HG02938 (cell line): ENCODE measurements around the gene GOLGA6A.
"Not testable (repeated sequence)": the region's sequence is repeated elsewhere in the genome, so short reads cannot be mapped to it uniquely, and the experiment has no call there.

Experiments
- ATAC-seq: cut with Tn5 transposase; IDR thresholded peaks from one replicate; pipeline ENCODE4 v1.9.1; 2021; ENCODE audit warnings: mild to moderate bottlenecking, moderate library complexity; ENCODE audit not compliant: unreplicated experiment

GOLGA6A gene

DNA sequence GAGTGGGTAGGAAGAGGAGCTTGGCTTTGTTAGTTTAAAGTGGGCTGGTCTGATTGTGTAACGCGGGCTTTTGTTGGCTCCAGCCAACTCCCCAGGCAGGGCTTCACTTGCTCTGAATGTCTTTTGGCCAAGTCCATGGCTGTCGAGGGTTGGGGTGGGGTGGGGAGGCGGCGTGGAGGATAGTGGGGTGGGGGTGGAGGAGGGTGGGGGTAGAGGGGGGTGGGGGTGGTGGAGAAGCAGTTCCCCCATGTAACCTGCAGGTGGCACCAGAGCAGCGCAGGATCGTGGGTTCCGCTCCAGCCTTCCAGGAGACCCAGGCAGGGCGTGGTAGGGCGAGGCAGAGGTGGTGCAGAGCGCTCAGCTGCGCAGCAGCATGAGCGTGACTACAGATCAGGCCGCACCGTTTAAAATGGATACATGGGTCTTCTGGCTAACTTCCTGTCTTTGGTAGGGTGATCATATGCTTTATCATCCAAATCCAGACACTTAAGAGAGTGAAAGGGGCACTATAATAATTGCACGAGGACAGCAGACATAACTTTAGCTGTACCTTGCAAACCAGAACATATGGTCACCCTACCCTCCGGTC lies 28.3 kb downstream of the GOLGA6A start:
- ATAC-seq = no peak

DNA sequence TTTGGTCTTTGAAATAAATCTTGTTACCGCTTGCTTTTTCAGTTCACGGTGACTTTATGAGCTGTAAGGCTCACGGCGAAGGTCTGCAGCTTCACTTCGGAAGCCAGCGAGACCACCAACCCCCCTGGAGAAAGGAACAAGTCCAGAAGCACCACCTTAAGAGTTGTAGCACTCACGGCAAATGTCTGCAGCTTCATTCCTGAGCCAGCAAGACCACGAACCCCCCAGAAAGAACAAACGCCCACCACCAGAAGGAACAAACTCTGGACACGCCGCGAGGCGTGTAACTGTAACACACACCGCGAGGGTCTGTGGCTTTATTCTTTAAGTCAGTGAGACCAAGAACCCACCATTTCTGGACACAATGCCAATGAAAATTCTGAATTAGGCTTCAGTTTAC lies 28.8 kb downstream of the GOLGA6A start:
- no peak for ATAC-seq

DNA sequence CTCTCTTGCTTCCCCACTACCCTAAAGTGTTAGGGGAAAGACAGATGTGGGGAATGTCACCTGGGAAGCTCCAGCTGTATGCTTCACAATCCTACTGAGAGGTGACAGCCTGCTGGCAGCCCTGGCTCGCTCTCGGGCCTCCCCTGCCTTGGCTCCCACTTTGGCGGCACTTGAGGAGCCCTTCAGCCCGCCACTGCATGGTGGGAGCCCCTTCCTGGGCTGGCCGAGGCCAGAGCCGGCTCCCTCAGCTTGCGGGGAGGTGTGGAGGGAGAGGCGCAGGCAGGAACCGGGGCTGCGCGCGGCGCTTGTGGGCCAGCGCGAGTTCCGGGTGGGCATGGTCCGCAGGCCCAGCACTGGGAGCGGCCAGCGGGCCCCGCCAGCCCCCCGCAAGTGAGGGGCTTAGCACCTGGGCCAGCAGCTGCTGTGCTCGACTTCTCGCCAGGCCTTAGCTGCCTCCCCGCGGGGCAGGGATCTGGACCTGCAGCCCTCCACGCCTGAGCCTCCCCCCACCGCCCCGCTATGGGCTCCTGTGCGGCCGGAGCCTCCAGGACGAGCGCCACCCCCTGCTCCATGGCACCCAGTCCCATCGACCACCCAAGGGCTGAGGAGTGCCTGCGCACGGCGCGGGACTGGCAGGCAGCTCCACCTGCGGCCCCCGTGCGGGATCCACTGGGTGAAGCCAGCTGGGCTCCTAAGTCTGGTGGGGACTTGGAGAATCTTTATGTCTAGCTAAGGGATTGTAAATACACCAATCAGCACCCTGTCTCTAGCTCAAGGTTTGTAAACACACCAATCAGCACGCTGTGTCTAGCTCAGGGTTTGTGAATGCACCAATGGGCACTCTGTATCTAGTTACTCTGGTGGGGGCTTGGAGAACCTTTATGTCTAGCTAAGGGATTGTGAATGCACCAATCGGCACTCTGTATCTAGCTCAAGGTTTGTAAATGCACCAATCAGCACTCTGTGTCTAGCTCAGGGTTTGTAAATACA lies 29.8 kb downstream of the GOLGA6A start:
- ATAC-seq = not testable (repeated sequence)

DNA sequence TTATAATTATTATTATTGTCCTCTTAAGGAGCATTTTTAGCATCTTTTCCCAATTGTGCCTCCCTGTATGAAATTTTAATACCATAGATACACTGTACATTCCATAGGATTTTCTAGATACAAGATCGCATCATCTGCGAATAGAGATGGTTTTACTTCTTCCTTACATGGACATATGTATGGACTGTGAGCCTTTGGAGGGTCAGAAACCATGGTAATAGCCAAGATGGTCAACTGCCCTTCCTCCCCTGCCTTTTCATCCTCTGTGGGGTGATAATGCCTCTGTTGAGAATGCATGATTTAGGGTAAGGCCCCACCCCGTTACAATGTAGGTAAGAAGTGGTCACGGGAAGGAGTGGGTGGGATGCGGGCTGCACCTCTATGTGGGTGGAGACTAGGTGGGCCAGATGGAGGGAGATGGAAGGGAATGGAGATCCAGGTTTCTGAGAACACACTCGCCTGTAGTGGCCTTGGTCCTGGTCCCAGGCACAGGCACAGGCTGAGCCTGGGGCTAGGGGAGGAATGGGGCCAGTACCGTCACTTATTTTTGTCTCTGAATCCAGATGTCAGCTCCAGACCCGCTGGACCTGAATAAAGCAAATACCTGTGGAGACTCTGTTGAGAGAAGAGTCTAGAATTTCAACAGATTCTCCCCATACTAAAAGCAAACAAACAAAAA lies 31.7 kb downstream of the GOLGA6A start:
- no peak for ATAC-seq

DNA sequence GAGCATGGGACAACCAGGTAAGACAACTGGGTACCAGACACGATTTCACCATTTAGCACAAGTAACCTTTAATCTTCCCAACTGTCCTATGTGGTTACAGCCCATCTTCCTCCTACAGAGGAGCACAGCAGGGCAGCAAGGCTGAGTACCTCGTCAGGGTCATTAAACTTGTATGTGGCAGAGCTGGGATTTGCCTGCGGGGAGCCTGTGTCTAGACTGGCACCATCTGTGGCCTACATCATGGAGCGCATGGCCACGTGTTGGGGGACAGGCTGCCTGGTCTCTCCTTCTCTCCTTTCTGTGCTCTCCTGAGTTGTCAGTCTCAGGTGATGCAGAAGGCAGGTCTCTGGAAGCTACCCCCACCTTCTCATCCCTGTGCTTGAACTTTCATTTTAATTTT lies 32.2 kb downstream of the GOLGA6A start:
- ATAC-seq = no peak

DNA sequence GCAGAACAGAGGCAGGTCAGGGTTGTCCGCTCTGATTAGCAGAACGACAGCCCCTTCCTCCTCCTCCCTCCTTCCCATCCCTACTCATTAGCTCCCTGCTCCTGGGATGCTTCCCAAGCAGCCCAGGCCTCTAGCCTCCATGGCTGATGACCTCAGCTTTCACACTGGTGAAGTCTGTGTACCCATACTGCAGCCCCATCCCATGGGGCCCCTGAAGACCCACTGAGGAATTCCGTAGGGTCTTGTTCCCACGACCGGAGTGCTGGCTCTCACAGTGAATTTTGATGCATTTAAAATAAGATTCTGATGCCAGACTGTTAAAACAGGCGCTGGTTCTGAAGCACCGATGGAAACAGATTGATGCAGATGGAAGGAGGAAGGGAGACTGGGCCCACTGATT lies 36.1 kb downstream of the GOLGA6A start:
- no peak for ATAC-seq

DNA sequence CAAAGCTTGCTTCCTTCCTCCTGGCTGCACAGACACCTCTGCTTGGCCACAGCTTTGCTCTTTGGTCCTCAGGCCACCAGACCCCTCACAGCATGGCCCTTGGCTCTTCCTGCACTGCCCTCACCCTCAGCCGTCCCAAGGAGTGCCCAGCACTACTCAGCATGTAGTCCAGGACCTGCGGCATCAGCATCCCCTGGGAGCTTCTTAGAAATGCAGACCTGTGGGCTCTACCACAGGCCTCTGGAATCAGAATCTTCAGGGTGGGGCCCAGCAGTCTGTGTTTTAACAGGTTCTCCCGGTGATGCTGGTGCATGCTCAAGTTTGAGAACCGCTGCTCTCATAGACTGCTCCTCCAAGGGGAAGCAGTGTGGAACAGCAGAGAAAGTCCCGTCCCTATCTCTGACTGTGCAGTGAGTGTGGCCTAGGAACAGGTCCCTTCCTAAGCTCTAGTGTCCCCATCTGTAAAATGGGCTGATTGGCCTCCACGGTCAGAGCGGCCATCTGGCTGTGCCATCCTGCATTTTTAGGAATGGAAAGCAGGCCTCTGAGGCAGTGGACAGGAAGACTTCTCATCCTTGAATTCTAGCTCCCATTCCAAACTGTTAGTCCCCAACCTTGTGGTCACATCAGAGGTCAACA lies 36.6 kb downstream of the GOLGA6A start:
- ATAC-seq = no peak

DNA sequence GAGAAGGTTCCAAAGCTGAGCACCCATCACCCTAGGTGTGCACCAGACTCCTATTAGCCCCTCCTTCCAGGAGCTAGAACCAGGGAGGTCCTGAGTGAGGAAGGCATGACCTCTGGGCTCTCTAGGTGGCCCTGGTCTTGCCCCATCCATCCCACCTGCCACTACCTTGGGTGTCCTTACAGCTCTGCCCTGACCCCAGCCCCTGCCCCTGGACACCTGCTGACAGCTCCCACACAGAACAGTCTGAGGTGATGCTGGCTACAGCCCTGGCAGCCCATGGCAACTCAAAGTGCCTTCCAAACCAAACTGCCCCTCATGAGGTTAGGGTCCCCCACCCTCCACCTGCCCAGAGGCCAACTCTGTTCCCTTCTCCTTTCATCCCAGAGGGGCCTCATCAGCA lies 37.2 kb downstream of the GOLGA6A start:
- ATAC-seq = no peak

DNA sequence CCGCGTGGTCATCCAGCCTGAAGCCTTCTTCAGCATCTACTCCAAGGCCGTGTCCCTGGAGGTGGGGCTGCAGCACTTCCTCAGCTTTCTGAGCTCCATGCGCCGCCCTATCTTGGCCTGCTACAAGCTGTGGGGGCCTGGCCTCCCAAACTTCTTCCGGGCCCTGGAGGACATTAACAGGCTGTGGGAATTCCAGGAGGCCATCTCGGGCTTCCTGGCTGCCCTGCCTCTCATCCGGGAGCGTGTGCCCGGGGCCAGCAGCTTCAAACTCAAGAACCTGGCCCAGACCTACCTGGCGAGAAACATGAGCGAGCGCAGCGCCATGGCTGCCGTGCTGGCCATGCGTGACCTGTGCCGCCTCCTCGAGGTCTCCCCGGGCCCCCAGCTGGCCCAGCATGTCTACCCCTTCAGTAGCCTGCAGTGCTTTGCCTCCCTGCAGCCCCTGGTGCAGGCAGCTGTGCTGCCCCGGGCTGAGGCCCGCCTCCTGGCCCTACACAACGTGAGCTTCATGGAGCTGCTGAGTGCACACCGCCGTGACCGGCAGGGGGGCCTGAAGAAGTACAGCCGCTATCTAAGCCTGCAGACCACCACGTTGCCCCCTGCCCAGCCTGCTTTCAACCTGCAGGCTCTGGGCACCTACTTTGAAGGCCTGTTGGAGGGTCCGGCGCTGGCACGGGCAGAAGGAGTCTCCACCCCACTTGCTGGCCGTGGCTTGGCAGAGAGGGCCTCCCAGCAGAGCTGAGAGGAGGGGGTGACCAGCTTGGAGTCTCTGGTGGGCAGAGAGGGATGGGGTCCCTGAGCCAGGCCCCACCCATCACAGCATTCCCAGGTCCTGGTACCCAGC lies 37.9 kb downstream of the GOLGA6A start:
- ATAC-seq = no peak

DNA sequence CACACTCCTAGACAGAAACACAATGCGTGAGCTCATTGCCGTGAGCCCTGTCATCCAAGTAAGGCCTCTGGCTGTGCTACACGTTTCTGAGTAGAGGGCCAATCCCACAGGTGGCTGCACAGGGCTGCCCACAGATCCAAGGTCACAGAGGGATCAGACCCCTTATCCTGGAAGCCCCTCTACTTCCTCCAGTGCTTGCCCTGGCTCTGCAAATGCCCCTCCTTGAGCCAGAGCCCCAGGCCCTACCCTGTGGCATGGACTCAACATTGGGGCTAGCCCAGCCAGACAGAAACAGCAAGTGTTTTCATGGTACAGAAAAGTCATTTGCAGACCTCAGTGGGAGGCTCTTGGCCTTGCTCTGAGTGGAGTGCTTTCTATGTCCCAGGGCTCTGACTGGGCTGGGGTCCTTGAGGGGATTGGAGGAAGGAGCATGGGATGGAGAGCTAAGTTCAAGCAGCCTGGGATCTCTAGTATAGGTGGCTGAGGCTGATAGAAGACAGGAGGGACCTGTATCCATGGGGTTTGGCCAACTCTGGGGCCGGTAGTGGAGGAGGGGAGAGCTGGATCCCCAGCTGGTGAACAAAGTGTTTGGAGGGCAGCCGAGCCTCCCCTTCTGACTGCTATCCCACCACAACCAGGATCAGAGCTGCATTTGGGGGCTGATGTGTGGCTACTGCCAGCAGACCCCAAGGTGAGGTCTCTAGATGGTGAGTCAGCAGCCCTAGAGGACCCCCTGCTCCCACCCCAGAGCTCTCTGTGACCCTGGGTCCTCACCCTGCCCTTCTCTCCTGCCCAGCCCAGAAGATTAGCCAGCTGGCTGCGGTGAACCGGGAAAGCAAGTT lies 38.7 kb downstream of the GOLGA6A start:
- no peak for ATAC-seq

DNA sequence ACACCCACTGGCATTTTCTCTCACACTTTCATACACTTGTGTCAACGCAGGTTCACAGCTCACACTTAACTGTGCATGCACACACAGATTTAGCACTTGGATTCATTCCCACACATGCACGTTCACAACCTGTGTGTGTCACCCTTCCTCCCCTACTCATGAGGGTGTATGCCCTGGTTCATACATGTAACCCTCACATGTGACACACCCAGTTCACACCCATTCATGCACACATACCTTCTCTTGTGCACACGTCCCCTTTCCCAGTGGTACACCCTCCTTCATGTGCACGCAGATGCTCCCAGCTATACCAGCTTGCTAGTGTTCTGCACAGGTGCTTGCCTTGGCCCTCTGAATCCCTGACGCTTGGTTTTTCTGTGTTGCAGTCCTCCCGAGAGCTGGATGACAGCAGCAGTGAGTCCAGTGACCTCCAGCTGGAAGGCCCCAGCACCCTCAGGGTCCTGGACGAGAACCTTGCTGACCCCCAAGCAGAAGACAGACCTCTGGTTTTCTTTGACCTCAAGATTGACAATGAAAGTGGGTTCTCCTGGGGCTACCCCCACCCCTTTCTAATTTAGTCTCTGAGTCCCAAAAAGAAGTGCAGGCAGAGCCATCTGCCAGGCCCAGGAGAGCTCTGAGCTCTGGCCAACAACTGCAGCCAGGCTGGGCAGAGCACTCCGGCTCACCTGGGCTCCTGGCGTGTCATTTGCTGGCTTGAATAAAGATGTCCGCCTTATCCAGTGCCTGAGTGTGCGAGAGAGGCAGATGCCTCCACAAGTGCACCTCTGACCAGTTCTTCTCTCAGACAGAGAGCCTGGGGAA lies 39.5 kb downstream of the GOLGA6A start:
- ATAC-seq = no peak

DNA sequence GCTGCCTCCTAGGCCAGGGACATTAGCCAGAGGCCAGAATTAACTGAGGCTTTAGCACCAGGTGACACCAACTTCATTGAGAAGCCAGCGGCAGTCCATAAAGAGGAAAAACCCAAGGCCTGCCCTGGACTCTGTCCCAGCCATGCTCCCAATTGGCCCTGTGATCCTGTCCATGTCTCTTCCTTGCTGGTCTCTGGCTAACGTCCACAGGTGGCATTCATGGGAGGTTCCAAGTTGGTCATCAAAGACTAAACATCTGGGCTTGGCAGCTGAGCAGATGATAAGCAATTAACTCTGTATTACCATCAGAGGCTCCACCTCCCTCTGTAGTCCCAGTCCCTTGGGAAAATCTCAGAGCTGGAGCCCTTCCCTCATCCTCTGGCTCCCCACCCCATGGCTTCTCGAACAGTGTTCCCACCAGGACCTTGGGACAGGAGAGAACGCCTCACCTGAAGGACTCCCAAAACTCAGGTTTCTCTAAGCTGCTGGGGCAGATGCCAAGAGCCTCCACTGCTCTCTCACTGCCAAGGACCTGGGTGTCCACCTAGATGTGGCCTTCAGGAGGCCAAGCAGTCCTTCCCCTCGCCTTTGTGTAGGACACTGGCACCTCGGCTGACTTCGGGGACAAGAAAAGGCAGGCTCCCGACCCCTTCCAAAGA lies 40.4 kb downstream of the GOLGA6A start:
- ATAC-seq = no peak

DNA sequence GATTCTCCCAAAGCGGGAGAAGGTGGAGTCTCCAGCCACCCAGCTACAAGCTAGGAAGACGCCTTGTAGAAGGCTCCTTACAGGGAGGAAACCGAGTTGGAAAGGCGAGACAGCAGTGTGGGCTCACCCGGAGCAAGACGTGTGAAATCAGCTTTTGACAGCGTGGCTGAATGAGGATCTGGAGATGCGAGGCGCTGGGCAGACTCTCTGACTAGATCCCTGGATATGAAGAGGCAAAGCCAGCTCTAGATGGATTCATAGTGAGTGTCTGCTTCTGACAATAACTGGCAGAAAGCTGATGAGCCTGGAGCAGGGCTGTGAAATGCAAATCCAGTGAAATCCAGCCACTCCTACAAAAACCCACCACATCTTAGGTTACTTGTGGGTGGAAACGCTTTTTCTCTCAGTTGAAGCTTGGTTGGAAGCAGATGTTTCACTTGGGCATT lies 41.0 kb downstream of the GOLGA6A start:
- no peak for ATAC-seq

DNA sequence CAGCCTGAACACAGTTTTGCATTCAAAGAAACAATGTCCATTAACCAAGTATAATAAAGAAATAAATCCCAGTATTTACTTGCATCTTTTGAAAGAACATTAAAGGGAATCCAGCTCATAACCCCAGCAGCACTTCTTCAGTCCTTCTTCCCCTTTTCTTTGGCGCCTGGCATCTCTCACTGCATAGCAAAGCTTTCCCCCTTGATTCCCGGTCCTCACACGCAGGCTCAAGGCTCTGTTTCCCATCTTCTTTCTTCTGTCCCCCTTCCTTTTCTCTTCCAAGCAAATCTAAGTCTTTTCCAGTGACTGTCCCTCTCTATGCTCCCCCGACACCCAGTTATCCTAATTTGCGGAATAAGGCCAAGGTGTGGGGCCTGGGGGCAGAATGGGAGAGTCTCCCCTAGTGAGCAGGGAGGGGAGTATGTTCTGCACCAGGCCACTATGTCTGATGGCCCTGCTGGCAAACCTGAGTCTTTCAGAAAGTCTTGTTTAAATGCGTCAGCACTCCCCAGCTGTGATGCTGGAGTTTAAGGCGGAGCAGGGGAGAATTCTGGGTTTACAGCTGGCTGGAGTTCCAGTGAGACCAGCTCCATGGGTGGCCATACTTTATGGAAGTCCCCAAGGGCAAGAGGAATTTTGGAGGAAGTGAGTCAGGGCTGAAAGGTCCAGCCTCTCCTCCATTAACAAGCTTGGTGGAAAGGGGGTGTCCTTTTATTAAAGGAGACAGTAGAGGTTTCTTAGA lies 42.1 kb downstream of the GOLGA6A start:
- no peak for ATAC-seq

DNA sequence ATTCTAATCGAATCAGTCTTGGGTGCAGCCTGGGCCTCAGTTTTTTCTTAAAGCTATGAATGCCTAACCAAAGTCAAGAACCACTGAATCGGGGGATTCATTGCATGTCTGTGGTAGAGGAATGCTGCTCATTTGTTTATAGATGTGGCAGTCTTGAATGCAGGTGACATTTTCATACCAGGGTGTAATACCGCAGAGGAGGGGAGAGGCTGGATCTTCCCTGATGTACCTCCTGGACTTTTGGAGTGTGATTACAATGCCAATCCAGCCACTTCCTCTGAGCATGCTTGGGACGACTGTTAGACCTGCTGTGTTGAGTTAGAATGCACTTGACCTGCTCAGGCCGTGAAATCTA lies 42.7 kb downstream of the GOLGA6A start:
- no peak for ATAC-seq

DNA sequence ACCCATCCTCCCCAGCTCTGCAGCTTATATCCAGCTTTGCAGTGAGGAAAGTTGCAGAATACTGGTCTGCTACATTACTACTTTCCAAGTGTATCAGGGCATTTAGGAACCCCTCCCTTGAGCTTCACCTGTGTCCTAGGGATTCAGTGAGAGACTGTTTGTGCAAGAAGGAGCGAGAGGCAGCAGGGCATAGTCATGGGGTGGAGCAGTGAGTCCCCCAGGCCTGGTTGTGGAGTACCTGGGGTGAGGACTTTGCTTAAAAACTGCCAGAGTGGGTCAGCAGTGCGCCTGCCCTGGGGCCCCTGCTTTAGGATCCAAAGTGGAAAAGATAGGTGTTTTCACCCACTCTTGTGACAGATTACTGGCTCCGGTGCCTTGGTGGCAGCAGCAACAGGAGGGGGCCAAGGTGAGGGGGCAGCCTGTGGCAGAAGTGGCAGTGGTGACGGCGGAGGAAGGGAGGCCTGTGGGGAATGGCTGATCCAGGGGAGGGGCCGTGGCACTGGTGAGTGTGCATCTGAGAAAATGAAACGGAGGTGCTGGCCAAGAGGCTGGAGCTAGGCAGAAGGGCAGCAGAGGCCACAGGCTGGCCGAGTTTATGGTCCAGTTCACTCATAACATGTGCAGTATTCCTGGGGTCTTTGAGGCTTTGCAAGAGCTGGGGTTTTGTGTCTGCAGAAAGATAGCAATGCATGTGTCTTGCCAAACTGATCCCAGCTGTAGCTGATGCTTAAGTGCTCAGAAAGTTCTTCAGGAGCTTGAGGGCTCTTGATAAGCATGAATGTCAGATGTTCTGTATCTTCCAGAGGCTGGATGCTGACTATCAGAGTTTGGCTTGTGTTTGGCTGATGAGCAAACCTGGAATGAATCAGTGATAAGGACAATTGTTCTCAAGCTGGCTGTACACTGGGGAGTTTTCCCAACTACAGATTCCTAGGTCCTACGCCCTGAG lies 43.4 kb downstream of the GOLGA6A start:
- ATAC-seq = no peak
